SJCRH30 (cell line): Measurements from ENCODE around the gene OR52D1. TPM values are rescaled to one million over a fixed set of nuclear protein-coding genes. Genes with fewer than 3 reads are reported as not detected.

Experiments
- DNase-seq, 2 experiments: peaks; one replicate each; pipeline ENCODE4 v3.0.0-alpha.2; 2015 to 2020
- H3K27ac ChIP-seq: fragments of 250-450 bp; sonication (Bioruptor Pico); 2 replicates; pipeline ENCODE4 v1.5.1; 2020; ENCODE audit warnings: mild to moderate bottlenecking, moderate library complexity
- H3K27me3 ChIP-seq: fragments of 250-450 bp; sonication (Bioruptor Pico); 2 replicates; pipeline ENCODE4 v1.5.1; 2020; ENCODE audit warnings: mild to moderate bottlenecking, moderate library complexity
- H3K36me3 ChIP-seq: fragments of 250-450 bp; sonication (Bioruptor Pico); 2 replicates; pipeline ENCODE4 v1.5.1; 2020; ENCODE audit warnings: mild to moderate bottlenecking, moderate library complexity
- H3K4me1 ChIP-seq: fragments of 250-450 bp; sonication (Bioruptor Pico); 2 replicates; pipeline ENCODE4 v1.5.1; 2020; ENCODE audit warnings: mild to moderate bottlenecking, moderate library complexity
- H3K4me3 ChIP-seq: fragments of 250-450 bp; sonication (Bioruptor Pico); 2 replicates; pipeline ENCODE4 v1.5.1; 2020; ENCODE audit warnings: mild to moderate bottlenecking, moderate library complexity
- H3K9me3 ChIP-seq: fragments of 250-450 bp; sonication (Bioruptor Pico); replicated peaks from 2 replicates; pipeline ENCODE4 v1.5.1; 2020; ENCODE audit warnings: mild to moderate bottlenecking, moderate library complexity
- total RNA-seq: library from RNA; depleted of rRNA; stranded (reverse); fragments of >200 nt; shearing (Covaris generic); gene quantifications from 2 replicates; pipeline ENCODE4 v1.2.3, GENCODE V29; 2014

Gene OR52D1
- total RNA-seq, 1 experiment from 2014 or later = not detected

- H3K36me3 ChIP-seq = no peaks in the 10 kb centered on the region
- no peak for DNase-seq
- H3K4me1 ChIP-seq = no peaks in the 10 kb centered on the region
- H3K27ac ChIP-seq = no peak overlapping the region
- no peaks in the 10 kb centered on the region; the same call in none of the 2 replicates for H3K27me3 ChIP-seq
- no peaks in the 10 kb centered on the region for H3K9me3 ChIP-seq
- no peak overlapping the region for H3K4me3 ChIP-seq
These were observed 11.9 kb downstream of the OR52D1 start for GRCh38 chr11:5500393-5500801.

- Histone ChIP-seq H3K4me3 (no peak overlapping the region), H3K27me3 (peaks cover 5% of the 10 kb centered on the region), H3K4me1 (no peaks in the 10 kb centered on the region)
These were observed 16.0 kb downstream of the OR52D1 start for GRCh38 chr11:5504403-5504921.

GRCh38 chr11:5505363-5506048 is 17.0 kb downstream of the OR52D1 start:
- Histone ChIP-seq H3K27me3 (peaks cover 5% of the 10 kb centered on the region), H3K36me3 (no peaks in the 10 kb centered on the region), H3K4me1 (no peaks in the 10 kb centered on the region), H3K9me3 (no peaks in the 10 kb centered on the region), H3K27ac (no peak overlapping the region), H3K4me3 (no peak overlapping the region)
- no peak for DNase-seq

More at GRCh38 chr11:5504403-5504921, 16.0 kb downstream of the OR52D1 start:
- H3K9me3 ChIP-seq = no peaks in the 10 kb centered on the region
- H3K27ac ChIP-seq = no peak overlapping the region
- no peak for DNase-seq
- H3K36me3 ChIP-seq = no peaks in the 10 kb centered on the region

GRCh38 chr11:5507177-5507932 is 18.9 kb downstream of the OR52D1 start:
- Histone ChIP-seq H3K4me3 (no peak overlapping the region), H3K9me3 (no peaks in the 10 kb centered on the region), H3K27me3 (peaks cover 5% of the 10 kb centered on the region), H3K36me3 (no peaks in the 10 kb centered on the region), H3K27ac (no peak overlapping the region), H3K4me1 (no peaks in the 10 kb centered on the region)
- DNase-seq = peak; percentile 26 to 53

- H3K4me1 ChIP-seq = no peaks in the 10 kb centered on the region
- no peaks in the 10 kb centered on the region for H3K9me3 ChIP-seq
- H3K4me3 ChIP-seq = no peak overlapping the region
- H3K27ac ChIP-seq = no peak overlapping the region
- H3K27me3 ChIP-seq = peaks cover 5% of the 10 kb centered on the region
- peak; percentile 63 to 76 for DNase-seq
- H3K36me3 ChIP-seq = no peaks in the 10 kb centered on the region
These were observed 19.4 kb downstream of the OR52D1 start for GRCh38 chr11:5507933-5508305.

- no peaks in the 10 kb centered on the region for H3K4me1 ChIP-seq
- H3K27me3 ChIP-seq = peaks cover 5% of the 10 kb centered on the region
- H3K4me3 ChIP-seq = no peak overlapping the region
- no peak for DNase-seq
- no peaks in the 10 kb centered on the region for H3K9me3 ChIP-seq
- no peak overlapping the region for H3K27ac ChIP-seq
- H3K36me3 ChIP-seq = no peaks in the 10 kb centered on the region
These were observed 20.1 kb downstream of the OR52D1 start for GRCh38 chr11:5508605-5509004.

- H3K27me3 ChIP-seq = peaks cover 5% of the 10 kb centered on the region; the same call in 1 of the 2 replicates
- DNase-seq = no peak
- H3K27ac ChIP-seq = no peak within 1 kb of the TSS
- no peak within 1 kb of the TSS for H3K4me3 ChIP-seq
- no peaks in the 10 kb centered on the region for H3K36me3 ChIP-seq
- H3K9me3 ChIP-seq = no peaks in the 10 kb centered on the region
- no peaks in the 10 kb centered on the region for H3K4me1 ChIP-seq
These were observed 21.3 kb downstream of the OR52D1 start, which contains the start of gene UBQLN3 for GRCh38 chr11:5509803-5510202. TSS of gene UBQLN3 (minus strand) at chr11:5509957. CDS start at chr11:5509558, 399 bp downstream.

GRCh38 chr11:5514841-5515240 is 26.4 kb downstream of the OR52D1 start:
- DNase-seq = no peak
- no peak overlapping the region for H3K27ac ChIP-seq
- no peaks in the 10 kb centered on the region for H3K4me1 ChIP-seq
- no peaks in the 10 kb centered on the region for H3K27me3 ChIP-seq
- H3K9me3 ChIP-seq = no peaks in the 10 kb centered on the region
- no peaks in the 10 kb centered on the region for H3K36me3 ChIP-seq
- no peak overlapping the region for H3K4me3 ChIP-seq

GRCh38 chr11:5516599-5516998 is 28.1 kb downstream of the OR52D1 start, which contains the start of gene UBQLNL:
TSS of gene UBQLNL (minus strand) at chr11:5516699. CDS start at chr11:5516441, 258 bp downstream.
- Histone ChIP-seq H3K4me3 (no peak within 1 kb of the TSS), H3K27me3 (no peaks in the 10 kb centered on the region), H3K9me3 (no peaks in the 10 kb centered on the region), H3K27ac (no peak within 1 kb of the TSS), H3K36me3 (no peaks in the 10 kb centered on the region), H3K4me1 (no peaks in the 10 kb centered on the region)
- DNase-seq = no peak

- Histone ChIP-seq H3K9me3 (no peaks in the 10 kb centered on the region), H3K27me3 (no peaks in the 10 kb centered on the region), H3K4me1 (no peaks in the 10 kb centered on the region), H3K4me3 (no peak overlapping the region), H3K36me3 (no peaks in the 10 kb centered on the region), H3K27ac (no peak overlapping the region)
- DNase-seq = no peak
These were observed 33.1 kb downstream of the OR52D1 start for GRCh38 chr11:5521540-5521939.

GRCh38 chr11:5522308-5522707 is 33.8 kb downstream of the OR52D1 start:
- Histone ChIP-seq H3K4me1 (no peaks in the 10 kb centered on the region), H3K27me3 (no peaks in the 10 kb centered on the region), H3K4me3 (no peak overlapping the region), H3K36me3 (no peaks in the 10 kb centered on the region), H3K9me3 (no peaks in the 10 kb centered on the region), H3K27ac (no peak overlapping the region)
- DNase-seq = no peak

GRCh38 chr11:5524756-5525155 is 36.3 kb downstream of the OR52D1 start:
- Histone ChIP-seq H3K4me3 (no peak overlapping the region), H3K27me3 (no peaks in the 10 kb centered on the region), H3K9me3 (no peaks in the 10 kb centered on the region), H3K4me1 (no peaks in the 10 kb centered on the region), H3K27ac (no peak overlapping the region), H3K36me3 (no peaks in the 10 kb centered on the region)
- peak; percentile 9 to 34 for DNase-seq

GRCh38 chr11:5527716-5528115 is 39.2 kb downstream of the OR52D1 start:
- Histone ChIP-seq H3K27ac (no peak overlapping the region), H3K36me3 (no peaks in the 10 kb centered on the region), H3K9me3 (no peaks in the 10 kb centered on the region), H3K4me3 (no peak overlapping the region), H3K27me3 (no peaks in the 10 kb centered on the region), H3K4me1 (no peaks in the 10 kb centered on the region)
- DNase-seq = no peak

GRCh38 chr11:5528495-5528894 is 40.0 kb downstream of the OR52D1 start:
- Histone ChIP-seq H3K9me3 (no peaks in the 10 kb centered on the region), H3K4me1 (no peaks in the 10 kb centered on the region), H3K4me3 (no peak overlapping the region), H3K27me3 (no peaks in the 10 kb centered on the region), H3K36me3 (no peaks in the 10 kb centered on the region), H3K27ac (no peak overlapping the region)
- DNase-seq = no peak
